Brain pericyte (primary cell): ENCODE measurements around the gene STK17A.
"Not testable (repeated sequence)": the region's sequence is repeated elsewhere in the genome, so short reads cannot be mapped to it uniquely, and the experiment has no call there.

Source experiments
- DNase-seq: peaks from one replicate; pipeline ENCODE4 v3.0.0-alpha.2; 2012; ENCODE audit warnings: low read depth, low spot score

Gene STK17A

GRCh38 chr7:43658718-43659548 lies 76.0 kb downstream of the STK17A start:
- DNase-seq, result no peak

- DNase-seq, result no peak
Observed at GRCh38 chr7:43659549-43659896, 76.6 kb downstream of the STK17A start.

GRCh38 chr7:43660141-43660540 lies 77.2 kb downstream of the STK17A start:
- DNase-seq, result no peak

GRCh38 chr7:43664681-43665080 lies 81.8 kb downstream of the STK17A start:
- DNase-seq, result no peak

- no peak for DNase-seq
Observed at GRCh38 chr7:43666938-43667337, 84.0 kb downstream of the STK17A start.

GRCh38 chr7:43668035-43668434 lies 85.1 kb downstream of the STK17A start:
- DNase-seq, result no peak

GRCh38 chr7:43669286-43670081 lies 86.6 kb downstream of the STK17A start:
- DNase-seq, result no peak

GRCh38 chr7:43671521-43671920 lies 88.6 kb downstream of the STK17A start:
- DNase-seq, result no peak

- not testable (repeated sequence) for DNase-seq
Observed at GRCh38 chr7:43673243-43673976, 90.5 kb downstream of the STK17A start.

GRCh38 chr7:43674559-43675436 lies 91.9 kb downstream of the STK17A start:
- DNase-seq, result no peak
